Epithelial cell of prostate (primary cell): ENCODE measurements around the gene MACROH2A2.
"Not testable (repeated sequence)": the region's sequence is repeated elsewhere in the genome, so short reads cannot be mapped to it uniquely, and the experiment has no call there.

Experiments
- DNase-seq: peaks from one replicate; pipeline ENCODE4 v3.0.0-alpha.2; 2011; ENCODE audit warnings: low read depth, low spot score
- H3K27ac ChIP-seq: fragments of 450-650 bp; 2 replicates; pipeline ENCODE4 v1.5.1; 2017; ENCODE audit warnings: mild to moderate bottlenecking

The MACROH2A2 gene

GRCh38 chr10:70066190-70066589, 13.5 kb downstream of the MACROH2A2 start:
- DNase-seq = no peak
- no peak overlapping the region for H3K27ac ChIP-seq

- DNase-seq = no peak
- no peak overlapping the region for H3K27ac ChIP-seq
Measured at GRCh38 chr10:70067586-70067985, 14.9 kb downstream of the MACROH2A2 start.

GRCh38 chr10:70068925-70069324, 16.3 kb downstream of the MACROH2A2 start:
- no peak for DNase-seq
- H3K27ac ChIP-seq = no peak overlapping the region

GRCh38 chr10:70069346-70069745, 16.7 kb downstream of the MACROH2A2 start:
- DNase-seq = no peak
- no peak overlapping the region for H3K27ac ChIP-seq

GRCh38 chr10:70070834-70071233, 18.2 kb downstream of the MACROH2A2 start:
- no peak for DNase-seq
- no peak overlapping the region for H3K27ac ChIP-seq

GRCh38 chr10:70074165-70074564, 21.5 kb downstream of the MACROH2A2 start:
- no peak overlapping the region for H3K27ac ChIP-seq

GRCh38 chr10:70074971-70075370, 22.3 kb downstream of the MACROH2A2 start:
- H3K27ac ChIP-seq = no peak overlapping the region

More at GRCh38 chr10:70074165-70074564, 21.5 kb downstream of the MACROH2A2 start:
- DNase-seq = no peak

GRCh38 chr10:70078329-70078728, 25.7 kb downstream of the MACROH2A2 start:
- no peak overlapping the region for H3K27ac ChIP-seq
- DNase-seq = no peak

More at GRCh38 chr10:70074971-70075370, 22.3 kb downstream of the MACROH2A2 start:
- no peak for DNase-seq

- no peak for DNase-seq
- no peak overlapping the region for H3K27ac ChIP-seq
Measured at GRCh38 chr10:70078937-70079336, 26.3 kb downstream of the MACROH2A2 start.

GRCh38 chr10:70080789-70081188, 28.1 kb downstream of the MACROH2A2 start:
- DNase-seq, H3K27ac ChIP-seq: not testable (repeated sequence)

GRCh38 chr10:70084189-70084588, 31.5 kb downstream of the MACROH2A2 start:
- H3K27ac ChIP-seq = no peak overlapping the region
- no peak for DNase-seq

- no peak for DNase-seq
- no peak overlapping the region for H3K27ac ChIP-seq
Measured at GRCh38 chr10:70085975-70086613, 33.4 kb downstream of the MACROH2A2 start.

- H3K27ac ChIP-seq = no peak overlapping the region
Measured at GRCh38 chr10:70087616-70088307, 35.1 kb downstream of the MACROH2A2 start.

GRCh38 chr10:70088308-70088698, 35.7 kb downstream of the MACROH2A2 start:
- H3K27ac ChIP-seq = no peak overlapping the region
- DNase-seq = no peak

More at GRCh38 chr10:70087616-70088307, 35.1 kb downstream of the MACROH2A2 start:
- no peak for DNase-seq

GRCh38 chr10:70090013-70090412, 37.4 kb downstream of the MACROH2A2 start:
- DNase-seq = no peak
- no peak overlapping the region for H3K27ac ChIP-seq

GRCh38 chr10:70090951-70091350, 38.3 kb downstream of the MACROH2A2 start:
- no peak for DNase-seq
- no peak overlapping the region for H3K27ac ChIP-seq

- no peak for DNase-seq
- no peak overlapping the region for H3K27ac ChIP-seq
Measured at GRCh38 chr10:70092389-70092718, 39.7 kb downstream of the MACROH2A2 start.

GRCh38 chr10:70093335-70093944, 40.8 kb downstream of the MACROH2A2 start:
- H3K27ac ChIP-seq = no peak overlapping the region
- DNase-seq = no peak

- DNase-seq = no peak
- no peak overlapping the region for H3K27ac ChIP-seq
Measured at GRCh38 chr10:70094250-70094649, 41.6 kb downstream of the MACROH2A2 start.

GRCh38 chr10:70096016-70096704, 43.5 kb downstream of the MACROH2A2 start:
- no peak for DNase-seq
- no peak overlapping the region for H3K27ac ChIP-seq
